Suprapubic skin (tissue), 4 donors: ENCODE data around the gene OGFOD1. TPM values are rescaled to one million over a fixed set of nuclear protein-coding genes. Genes with fewer than 3 reads are reported as not detected.

Experiments
- DNase-seq, 2 donors: peaks; one replicate each; pipeline ENCODE4 v3.0.0-alpha.2; 2019; ENCODE audit warnings: low spot score in 2 of 2
- H3K27ac ChIP-seq: fragments of 200-600 bp; sonication (generic); one replicate; pipeline ENCODE4 v1.5.1; 2019
- H3K27me3 ChIP-seq: fragments of 200-600 bp; sonication (generic); one replicate; pipeline ENCODE4 v1.5.1; 2019
- H3K36me3 ChIP-seq: fragments of 200-600 bp; sonication (generic); one replicate; pipeline ENCODE4 v1.5.1; 2019
- H3K4me1 ChIP-seq: fragments of 200-600 bp; sonication (generic); one replicate; pipeline ENCODE4 v1.5.1; 2019
- H3K4me3 ChIP-seq: fragments of 200-600 bp; sonication (generic); one replicate; pipeline ENCODE4 v1.5.1; 2019; ENCODE audit warnings: mild to moderate bottlenecking
- H3K9me3 ChIP-seq: fragments of 200-600 bp; sonication (generic); one replicate; pipeline ENCODE4 v1.5.1; 2019
- CTCF ChIP-seq, 2 donors: fragments of 200-600 bp in 1 of 2; fragments of 450-650 bp in 1 of 2; sonication (generic) in 1 of 2; IDR thresholded peaks; one replicate each; pipeline ENCODE4 v1.5.1; 2016 to 2019; ENCODE audit warnings: antibody characterized with exemption in 2 of 2, mild to moderate bottlenecking in 1 of 2, moderate library complexity in 1 of 2
- EP300 ChIP-seq: sonication (generic); formaldehyde crosslinking; IDR thresholded peaks from one replicate; pipeline ENCODE4 v1.6.1; 2017; ENCODE audit warnings: antibody characterized with exemption
- POLR2A ChIP-seq, 2 donors: fragments of 450-650 bp; IDR thresholded peaks; one replicate each; pipeline ENCODE4 v1.6.1; 2017; ENCODE audit warnings: antibody characterized with exemption in 2 of 2, mild to moderate bottlenecking in 2 of 2, moderate library complexity in 2 of 2
- POLR2AphosphoS5 ChIP-seq, 3 donors: sonication (generic); formaldehyde crosslinking; IDR thresholded peaks; one replicate each; pipeline ENCODE4 v1.6.1; 2017; ENCODE audit warnings: antibody characterized with exemption in 3 of 3
- WGBS: methylation state at CpG from one replicate; pipeline ENCODE4 v1.1.5; 2018; 5-methylcytosine and 5-hydroxymethylcytosine counted together
- total RNA-seq, 4 donors: library from RNA; depleted of rRNA; stranded (reverse); fragments of >200 nt; gene quantifications; one replicate each; pipeline ENCODE4 v1.1.0, GENCODE V29; 2016

OGFOD1 gene
- total RNA-seq, 4 donors from 2014 or later: 23.8 to 31.9 (median 25.8) TPM

- 97% methylated on average over 2 of the region's 2 CpGs for WGBS
- H3K9me3 ChIP-seq: no peaks in the 10 kb centered on the region
- peaks cover 92% of the 10 kb centered on the region for H3K36me3 ChIP-seq
- H3K4me3 ChIP-seq: no peak overlapping the region
- no peak for DNase-seq
- H3K4me1 ChIP-seq: peaks cover 2% of the 10 kb centered on the region
- H3K27me3 ChIP-seq: no peaks in the 10 kb centered on the region
- no peak overlapping the region for H3K27ac ChIP-seq
- no peak for TF ChIP-seq CTCF (IDR thresholded peaks at IDR 0.05)
- TF ChIP-seq POLR2A (IDR thresholded peaks at IDR 0.05): no peak
- TF ChIP-seq POLR2AphosphoS5 (IDR thresholded peaks at IDR 0.05): no peak
- no peak for TF ChIP-seq EP300
These were observed 28.1 kb downstream of the OGFOD1 start for GRCh38 chr16:56479469-56479868.

- H3K9me3 ChIP-seq: no peaks in the 10 kb centered on the region
- 78% methylated on average over 7 of the region's 7 CpGs for WGBS
- TF ChIP-seq CTCF (IDR thresholded peaks at IDR 0.05): no peak
- no peak for TF ChIP-seq POLR2A (IDR thresholded peaks at IDR 0.05)
- no peak for TF ChIP-seq POLR2AphosphoS5 (IDR thresholded peaks at IDR 0.05)
- TF ChIP-seq EP300: no peak
- peaks cover 88% of the 10 kb centered on the region for H3K36me3 ChIP-seq
- H3K27me3 ChIP-seq: no peaks in the 10 kb centered on the region
- H3K27ac ChIP-seq: no peak overlapping the region
- H3K4me3 ChIP-seq: no peak overlapping the region
- no peak for DNase-seq
- peaks cover 2% of the 10 kb centered on the region for H3K4me1 ChIP-seq
These were observed 29.6 kb downstream of the OGFOD1 start for GRCh38 chr16:56480776-56481467.

DNA sequence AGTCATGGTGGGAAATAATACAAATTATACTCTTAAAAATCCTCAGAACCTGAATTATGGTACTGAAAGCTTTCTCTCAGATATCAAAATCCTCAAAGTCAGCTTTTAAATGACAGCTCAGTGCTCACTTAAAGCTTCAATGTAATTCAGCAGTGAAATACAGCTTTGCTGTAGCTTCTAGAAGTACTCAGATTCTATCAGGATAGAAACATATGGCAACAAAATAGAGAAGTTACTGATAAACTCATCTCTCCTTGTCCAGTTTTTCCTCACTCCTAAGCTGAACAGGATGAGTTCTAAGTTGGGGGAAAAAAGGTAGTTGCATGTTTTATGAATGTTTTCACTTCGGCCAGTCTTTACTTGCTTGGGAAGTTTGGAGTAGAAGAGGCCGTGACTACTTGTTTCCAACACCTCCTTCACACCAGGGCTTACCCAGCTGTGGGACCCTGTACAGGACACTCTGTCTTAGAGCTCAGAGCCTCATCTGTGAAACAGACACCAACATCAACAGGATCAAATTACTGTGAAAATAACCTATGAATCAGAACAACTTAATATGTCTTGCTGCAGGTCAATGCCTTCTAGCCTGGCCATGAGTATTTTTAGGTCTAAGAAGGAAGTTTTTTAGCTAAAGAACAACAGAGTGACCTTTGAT, 30.2 kb downstream of the OGFOD1 start:
- WGBS: 81% methylated on average over 2 of the region's 2 CpGs
- H3K27ac ChIP-seq: no peak overlapping the region
- H3K9me3 ChIP-seq: no peaks in the 10 kb centered on the region
- no peak overlapping the region for H3K4me3 ChIP-seq
- DNase-seq: no peak
- TF ChIP-seq POLR2AphosphoS5 (IDR thresholded peaks at IDR 0.05) (no peak), POLR2A (IDR thresholded peaks at IDR 0.05) (no peak), CTCF (IDR thresholded peaks at IDR 0.05) (no peak), EP300 (no peak)
- H3K4me1 ChIP-seq: peaks cover 2% of the 10 kb centered on the region
- no peaks in the 10 kb centered on the region for H3K27me3 ChIP-seq
- H3K36me3 ChIP-seq: peaks cover 81% of the 10 kb centered on the region

DNA sequence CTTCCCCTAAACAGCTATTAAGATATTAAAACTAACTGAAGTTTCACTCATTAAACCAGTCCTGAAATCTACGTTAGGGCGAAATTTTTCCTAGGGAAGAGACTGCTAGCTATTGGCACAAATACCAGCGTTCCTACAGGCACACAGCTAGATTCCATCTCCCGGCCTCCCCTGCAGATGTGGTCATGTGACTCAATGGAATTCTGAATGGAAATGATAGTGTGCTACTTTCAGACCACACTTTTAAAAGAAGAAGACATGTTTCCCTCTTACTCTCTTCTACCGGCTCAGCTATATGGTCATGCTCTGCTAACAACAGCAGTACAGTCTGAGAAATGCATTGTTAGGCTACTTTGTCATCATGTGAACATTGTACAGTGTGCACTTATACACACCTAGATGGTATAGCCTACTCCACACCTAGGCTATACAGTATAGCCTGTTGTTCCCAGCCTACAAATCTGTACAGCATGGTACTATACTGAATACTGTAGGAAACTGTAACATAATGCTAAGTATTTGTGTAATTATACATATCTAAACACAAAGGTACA, 31.4 kb downstream of the OGFOD1 start:
- no peak for TF ChIP-seq EP300
- TF ChIP-seq CTCF (IDR thresholded peaks at IDR 0.05): no peak
- no peak for TF ChIP-seq POLR2AphosphoS5 (IDR thresholded peaks at IDR 0.05)
- Histone ChIP-seq H3K27ac (no peak overlapping the region), H3K36me3 (peaks cover 71% of the 10 kb centered on the region), H3K4me3 (no peak overlapping the region), H3K9me3 (no peaks in the 10 kb centered on the region), H3K4me1 (no peaks in the 10 kb centered on the region), H3K27me3 (no peaks in the 10 kb centered on the region)
- DNase-seq: no peak
- WGBS: 91% methylated on average over 5 of the region's 5 CpGs

GRCh38 chr16:56483394-56483793, 32.0 kb downstream of the OGFOD1 start:
- Histone ChIP-seq H3K36me3 (peaks cover 65% of the 10 kb centered on the region), H3K9me3 (no peaks in the 10 kb centered on the region), H3K4me3 (no peak overlapping the region), H3K27me3 (no peaks in the 10 kb centered on the region), H3K4me1 (no peaks in the 10 kb centered on the region), H3K27ac (no peak overlapping the region)
- no peak for TF ChIP-seq POLR2A (IDR thresholded peaks at IDR 0.05)
- no peak for TF ChIP-seq POLR2AphosphoS5 (IDR thresholded peaks at IDR 0.05)
- no peak for TF ChIP-seq CTCF (IDR thresholded peaks at IDR 0.05)
- TF ChIP-seq EP300: no peak
- DNase-seq: no peak
